Measurements from ENCODE around the gene TMEM231. TPM values are rescaled to one million over a fixed set of nuclear protein-coding genes. Genes with fewer than 3 reads are reported as not detected.
A peak's percentile ranks its signal among the peaks of the same experiment; 100 is the strongest.
"Not testable (repeated sequence)": the region's sequence is repeated elsewhere in the genome, so short reads cannot be mapped to it uniquely, and the experiment has no call there.

TMEM231 gene, protein sequence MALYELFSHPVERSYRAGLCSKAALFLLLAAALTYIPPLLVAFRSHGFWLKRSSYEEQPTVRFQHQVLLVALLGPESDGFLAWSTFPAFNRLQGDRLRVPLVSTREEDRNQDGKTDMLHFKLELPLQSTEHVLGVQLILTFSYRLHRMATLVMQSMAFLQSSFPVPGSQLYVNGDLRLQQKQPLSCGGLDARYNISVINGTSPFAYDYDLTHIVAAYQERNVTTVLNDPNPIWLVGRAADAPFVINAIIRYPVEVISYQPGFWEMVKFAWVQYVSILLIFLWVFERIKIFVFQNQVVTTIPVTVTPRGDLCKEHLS
- total RNA-seq (1 to 10 TPM; 5.3 to 7.5 TPM), total RNA-seq (1.6 to 3.2 reads per million in 2 donors)

DNA sequence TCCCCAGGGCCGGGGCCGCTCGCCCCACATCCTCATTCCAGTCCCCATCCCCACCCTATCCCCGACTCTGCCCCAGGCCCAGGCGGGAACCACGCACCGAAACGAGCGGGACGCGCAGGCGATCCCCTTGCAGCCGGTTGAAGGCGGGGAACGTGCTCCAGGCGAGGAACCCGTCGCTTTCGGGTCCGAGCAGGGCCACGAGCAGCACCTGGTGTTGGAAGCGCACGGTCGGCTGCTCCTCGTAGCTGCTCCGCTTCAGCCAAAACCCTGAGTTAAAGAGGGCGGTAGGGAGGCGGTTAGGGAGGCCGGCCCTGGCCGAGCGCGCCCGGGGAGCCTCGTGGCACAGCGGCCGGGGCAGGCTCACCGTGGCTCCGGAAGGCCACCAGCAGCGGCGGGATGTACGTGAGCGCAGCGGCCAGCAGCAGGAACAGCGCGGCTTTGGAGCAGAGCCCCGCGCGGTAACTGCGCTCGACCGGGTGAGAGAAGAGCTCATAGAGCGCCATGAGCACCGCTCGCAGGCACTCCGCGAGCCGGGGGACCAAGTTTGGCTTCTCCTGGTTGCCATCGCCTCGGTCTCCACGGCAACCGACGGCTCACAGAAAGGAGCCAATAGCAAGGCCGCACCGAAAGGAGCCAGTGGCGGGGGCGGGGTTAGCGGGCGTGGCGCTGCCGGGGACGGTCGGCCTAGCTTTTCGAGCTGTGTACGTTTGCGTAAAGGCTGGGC lies at the start of gene TMEM231:
TSS of gene TMEM231 (minus strand) at position 546 of the 724 bp plus-strand sequence. CDS start at position 503, 43 bp downstream.
- Mint-ChIP-seq H3K4me3 (peak within 1 kb of the TSS; percentile 96), H3K4me1 (peaks cover 8% of the 10 kb centered on the region), H3K27ac (peak within 1 kb of the TSS; percentile 88), H3K36me3 (ENCODE audit: low read depth) (no peaks in the 10 kb centered on the region), H3K27me3 (no peaks in the 10 kb centered on the region)
- ATAC-seq: peak; percentile 96
- no peaks in the 10 kb centered on the region for H3K9me3 ChIP-seq (ENCODE audit: control insufficient read depth, low read length, poor library complexity, severe bottlenecking)
- DNase-seq: peak; percentile 93 to 97 (median 94)

GRCh38 chr16:75603241-75603640 lies 47.2 kb upstream of the TMEM231 start:
- ATAC-seq (no peak), DNase-seq (no peak)
- H3K9me3 ChIP-seq (ENCODE audit: control insufficient read depth, low read length, poor library complexity, severe bottlenecking): no peaks in the 10 kb centered on the region
- Mint-ChIP-seq H3K4me1 (peaks cover 7% of the 10 kb centered on the region), H3K27me3 (no peaks in the 10 kb centered on the region), H3K36me3 (ENCODE audit: low read depth) (peaks cover 4% of the 10 kb centered on the region), H3K4me3 (no peak overlapping the region), H3K27ac (no peak overlapping the region)

DNA sequence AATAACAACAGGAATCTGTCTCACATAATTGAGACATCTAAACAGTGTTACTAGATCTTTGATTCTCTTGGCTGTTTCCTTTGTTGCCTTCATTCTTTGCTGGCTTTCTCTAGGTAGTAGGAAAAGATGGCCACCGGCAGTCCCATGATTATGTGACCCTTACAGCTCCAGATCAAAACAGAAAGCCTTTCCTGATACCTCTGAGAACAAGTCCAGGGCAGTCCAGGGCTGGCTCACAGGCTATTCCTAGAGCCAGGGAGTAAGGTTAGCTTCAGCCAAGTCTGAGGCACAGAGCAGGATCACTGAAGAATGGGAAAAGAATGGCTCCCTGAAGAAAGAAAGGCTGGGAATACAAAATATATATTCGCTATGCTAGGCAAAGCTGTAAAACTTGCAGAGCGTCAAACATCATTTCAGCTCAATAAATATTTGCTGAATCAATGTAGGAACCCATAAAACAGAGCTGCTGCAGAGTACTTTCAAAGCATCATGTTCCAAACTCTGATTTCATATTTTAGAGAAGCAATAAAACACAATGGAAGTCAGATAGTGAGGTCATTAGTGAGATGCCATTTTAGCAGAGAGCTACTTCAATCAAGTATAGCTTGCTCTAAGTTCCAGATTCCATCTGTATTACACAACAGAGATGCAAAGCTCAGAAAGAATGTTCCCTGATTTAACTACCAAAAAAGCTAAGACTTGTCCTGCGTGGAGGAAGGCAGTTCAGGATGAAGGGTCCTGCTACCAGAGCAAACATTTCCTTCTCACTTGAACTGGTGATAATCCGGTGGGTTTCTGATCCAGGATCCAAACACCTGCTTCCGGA lies 43.6 kb upstream of the TMEM231 start:
- no peaks in the 10 kb centered on the region for H3K9me3 ChIP-seq (ENCODE audit: control insufficient read depth, low read length, poor library complexity, severe bottlenecking)
- Mint-ChIP-seq H3K36me3 (ENCODE audit: low read depth) (peaks cover 5% of the 10 kb centered on the region), H3K27ac (no peak overlapping the region), H3K27me3 (no peaks in the 10 kb centered on the region), H3K4me3 (no peak overlapping the region), H3K4me1 (peaks cover 2% of the 10 kb centered on the region)
- DNase-seq (no peak), ATAC-seq (no peak)

DNA sequence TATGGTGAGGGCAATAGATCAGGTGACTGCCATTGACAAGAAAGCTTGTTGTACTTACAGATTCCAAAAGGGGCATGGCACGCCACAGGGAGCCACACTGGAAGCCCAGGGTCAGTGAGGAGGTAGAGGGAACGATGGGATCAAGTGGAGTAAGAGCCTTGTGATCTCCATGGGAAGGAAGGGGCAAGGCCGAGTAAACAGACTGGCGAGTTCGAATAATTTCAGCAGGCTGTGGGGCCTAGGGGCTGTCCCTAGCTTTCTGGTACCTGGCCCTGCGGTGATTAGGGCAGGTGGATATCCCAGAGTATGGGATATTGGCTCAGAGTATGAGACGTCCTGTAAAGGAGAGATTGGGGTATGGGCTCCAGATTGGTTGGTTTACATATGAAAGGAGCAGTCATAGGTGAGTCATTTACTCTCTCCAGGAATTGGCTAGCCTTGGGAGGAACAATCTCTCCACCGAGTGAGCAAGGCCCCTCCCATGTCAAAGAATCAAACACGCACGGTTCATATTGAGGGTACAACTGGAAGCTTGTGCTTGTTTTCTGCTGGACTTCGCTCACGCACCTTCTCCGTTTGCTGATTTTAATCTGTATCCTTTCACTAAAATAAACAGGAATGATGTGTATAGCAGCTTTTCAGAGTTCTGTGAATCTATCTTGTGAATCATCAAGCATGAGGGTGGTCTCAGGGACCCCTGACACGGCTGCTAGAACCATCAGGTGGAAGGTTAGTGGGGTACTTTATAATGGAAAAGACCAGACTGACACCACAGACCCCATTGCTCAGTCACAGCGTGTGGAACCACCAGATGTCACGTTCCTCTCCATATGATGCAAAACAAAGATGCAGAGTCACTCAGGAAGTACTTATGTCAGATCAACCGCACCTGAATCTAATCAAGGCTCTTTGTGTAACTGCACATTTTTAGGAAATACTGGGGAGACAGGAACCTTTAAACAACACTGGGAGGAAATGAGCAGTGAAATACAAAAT lies 38.1 kb upstream of the TMEM231 start:
- peaks cover 7% of the 10 kb centered on the region for H3K36me3 Mint-ChIP-seq (ENCODE audit: low read depth)
- H3K4me3 Mint-ChIP-seq: no peak overlapping the region
- DNase-seq (no peak), ATAC-seq (no peak)
- peak overlapping the region; percentile 47 for H3K27ac Mint-ChIP-seq
- H3K27me3 Mint-ChIP-seq: no peaks in the 10 kb centered on the region
- H3K4me1 Mint-ChIP-seq: peaks cover 6% of the 10 kb centered on the region
- H3K9me3 ChIP-seq (ENCODE audit: control insufficient read depth, low read length, poor library complexity, severe bottlenecking): no peaks in the 10 kb centered on the region

DNA sequence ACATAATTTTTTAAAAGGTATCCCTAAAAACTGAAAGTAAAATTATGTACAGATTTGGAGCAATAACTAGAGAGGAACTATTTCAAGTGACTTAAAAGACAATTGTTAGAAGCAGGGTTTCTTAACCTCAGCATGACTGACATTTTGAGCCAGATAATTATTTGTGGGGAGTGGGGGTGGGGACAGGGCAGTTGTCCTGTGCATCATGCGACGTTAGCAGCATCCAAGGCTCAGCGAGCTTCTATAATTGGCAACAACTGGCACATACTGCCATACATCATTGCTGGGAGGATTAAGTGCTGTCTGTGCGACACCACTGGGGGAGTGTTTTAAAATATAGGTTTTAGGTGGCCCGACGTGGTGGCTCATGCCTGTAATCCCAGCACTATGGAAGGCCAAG lies 37.3 kb upstream of the TMEM231 start:
- no peaks in the 10 kb centered on the region for H3K9me3 ChIP-seq (ENCODE audit: control insufficient read depth, low read length, poor library complexity, severe bottlenecking)
- DNase-seq: no peak
- Mint-ChIP-seq H3K4me3 (no peak overlapping the region), H3K4me1 (peaks cover 6% of the 10 kb centered on the region), H3K27me3 (no peaks in the 10 kb centered on the region), H3K36me3 (ENCODE audit: low read depth) (peaks cover 7% of the 10 kb centered on the region), H3K27ac (no peak overlapping the region)
- ATAC-seq: no peak

DNA sequence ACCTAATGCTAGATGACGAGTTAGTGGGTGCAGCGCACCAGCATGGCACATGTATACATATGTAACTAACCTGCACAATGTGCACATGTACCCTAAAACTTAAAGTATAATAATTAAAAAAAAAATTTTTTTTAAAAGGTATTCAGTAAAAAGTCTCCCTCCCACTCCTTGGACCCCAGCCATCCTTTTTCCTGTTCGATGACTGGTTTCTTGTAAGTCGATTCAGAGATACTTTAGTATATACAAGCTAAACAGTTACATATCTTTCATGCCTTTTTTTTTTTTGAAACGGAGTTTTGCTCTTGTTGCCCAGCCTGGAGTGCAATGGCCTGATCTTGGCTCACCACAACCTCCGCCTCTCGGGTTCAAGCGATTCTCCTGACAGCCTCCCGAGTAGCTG lies 35.9 kb upstream of the TMEM231 start:
- not testable (repeated sequence) for H3K4me3 Mint-ChIP-seq; H3K27me3 Mint-ChIP-seq; H3K9me3 ChIP-seq (ENCODE audit: control insufficient read depth, low read length, poor library complexity, severe bottlenecking); H3K36me3 Mint-ChIP-seq (ENCODE audit: low read depth); H3K4me1 Mint-ChIP-seq; DNase-seq; ATAC-seq; H3K27ac Mint-ChIP-seq

DNA sequence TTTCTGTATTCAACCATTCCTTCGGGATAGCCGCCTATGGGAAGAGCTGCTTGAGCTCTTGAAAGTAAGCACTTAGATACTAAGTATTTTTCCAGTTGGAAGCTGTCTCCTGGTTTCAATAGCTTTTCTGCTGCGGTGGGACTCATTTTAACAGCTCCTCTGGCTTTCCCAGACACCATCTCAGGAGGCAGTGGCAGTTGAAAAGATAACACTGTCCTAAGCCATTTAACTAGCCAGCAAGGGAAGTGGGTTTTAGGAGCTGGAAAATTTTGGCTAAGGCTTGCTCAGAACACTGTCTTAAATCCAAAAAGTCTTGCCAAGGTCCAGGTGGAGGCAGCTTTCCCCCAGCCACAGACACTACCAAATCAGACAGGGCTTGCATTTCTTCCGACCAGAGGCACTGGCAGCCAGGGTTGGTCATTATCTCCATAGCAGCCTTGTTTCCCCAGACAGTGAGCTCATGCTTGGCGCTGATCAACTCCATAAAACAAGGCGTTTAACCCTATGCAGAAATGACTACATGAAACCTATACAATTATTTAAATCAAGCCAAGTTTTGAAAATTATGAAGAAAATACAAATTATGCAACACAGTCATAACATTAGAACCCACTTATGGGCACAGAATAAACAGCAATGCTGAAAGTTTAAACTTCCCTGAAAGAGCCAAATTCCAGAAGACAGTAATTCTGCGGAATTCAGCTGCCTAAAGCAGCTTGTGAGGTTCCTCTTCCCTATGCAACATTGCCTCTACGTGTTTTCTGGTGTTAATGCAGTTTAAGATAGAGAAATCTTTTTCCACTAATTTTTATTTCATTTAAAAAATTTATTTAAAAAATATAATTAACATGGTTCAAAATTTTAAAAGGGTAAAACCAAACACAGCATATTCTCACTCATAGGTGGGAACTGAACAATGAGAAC lies 35.1 kb upstream of the TMEM231 start:
- DNase-seq (no peak), ATAC-seq (no peak)
- H3K4me1 Mint-ChIP-seq: peaks cover 6% of the 10 kb centered on the region
- no peak overlapping the region for H3K27ac Mint-ChIP-seq
- H3K9me3 ChIP-seq (ENCODE audit: control insufficient read depth, low read length, poor library complexity, severe bottlenecking): no peaks in the 10 kb centered on the region
- H3K27me3 Mint-ChIP-seq: no peaks in the 10 kb centered on the region
- H3K4me3 Mint-ChIP-seq: no peak overlapping the region
- H3K36me3 Mint-ChIP-seq (ENCODE audit: low read depth): peaks cover 2% of the 10 kb centered on the region

- Mint-ChIP-seq H3K4me3 (no peak overlapping the region), H3K27me3 (no peaks in the 10 kb centered on the region), H3K36me3 (ENCODE audit: low read depth) (peaks cover 2% of the 10 kb centered on the region), H3K4me1 (peaks cover 14% of the 10 kb centered on the region), H3K27ac (no peak overlapping the region)
- DNase-seq: no peak
- no peak for ATAC-seq
- no peaks in the 10 kb centered on the region for H3K9me3 ChIP-seq (ENCODE audit: control insufficient read depth, low read length, poor library complexity, severe bottlenecking)
Observed at GRCh38 chr16:75589306-75589705, 33.3 kb upstream of the TMEM231 start.

GRCh38 chr16:75588716-75589115 lies 32.7 kb upstream of the TMEM231 start:
- H3K9me3 ChIP-seq (ENCODE audit: control insufficient read depth, low read length, poor library complexity, severe bottlenecking): no peaks in the 10 kb centered on the region
- no peak overlapping the region for H3K27ac Mint-ChIP-seq
- ATAC-seq (no peak), DNase-seq (no peak)
- peaks cover 1% of the 10 kb centered on the region for H3K36me3 Mint-ChIP-seq (ENCODE audit: low read depth)
- no peaks in the 10 kb centered on the region for H3K27me3 Mint-ChIP-seq
- no peak overlapping the region for H3K4me3 Mint-ChIP-seq
- H3K4me1 Mint-ChIP-seq: peaks cover 14% of the 10 kb centered on the region

GRCh38 chr16:75584108-75584507 lies 28.1 kb upstream of the TMEM231 start:
- H3K9me3 ChIP-seq (ENCODE audit: control insufficient read depth, low read length, poor library complexity, severe bottlenecking): no peaks in the 10 kb centered on the region
- ATAC-seq: no peak
- Mint-ChIP-seq H3K27ac (peak overlapping the region; percentile 88), H3K4me3 (no peak overlapping the region), H3K4me1 (peaks cover 14% of the 10 kb centered on the region), H3K27me3 (no peaks in the 10 kb centered on the region), H3K36me3 (ENCODE audit: low read depth) (no peaks in the 10 kb centered on the region)
- DNase-seq: no peak

- Mint-ChIP-seq H3K4me1 (peaks cover 8% of the 10 kb centered on the region), H3K4me3 (no peak overlapping the region), H3K36me3 (ENCODE audit: low read depth) (no peaks in the 10 kb centered on the region), H3K27ac (no peak overlapping the region), H3K27me3 (no peaks in the 10 kb centered on the region)
- ATAC-seq: no peak
- no peaks in the 10 kb centered on the region for H3K9me3 ChIP-seq (ENCODE audit: control insufficient read depth, low read length, poor library complexity, severe bottlenecking)
- DNase-seq: no peak
Observed at GRCh38 chr16:75579281-75579834, 23.3 kb upstream of the TMEM231 start.

Data from T-helper 17 cell (primary cell).